Right ventricle myocardium inferior (tissue), 1 donor: ENCODE measurements around the gene TMEM217. TPM values are rescaled to one million over a fixed set of nuclear protein-coding genes. Genes with fewer than 3 reads are reported as not detected.

Experiments
- ATAC-seq: fragments of 200-7000 bp; cut with Tn5 transposase; one replicate; pipeline ENCODE4 v1.9.1; 2020; ENCODE audit warnings: mild to moderate bottlenecking, moderate library complexity
- DNase-seq: peaks from one replicate; pipeline ENCODE4 v3.0.0; 2021; ENCODE audit errors: missing footprints
- intact Hi-C: fragments of 100-400 bp; cut with DNase I; formaldehyde crosslinking; loops from one replicate; pipeline ENCODE4 v1.11.0; 2022
- total RNA-seq: library from RNA; stranded (reverse); fragmentation: NEBNext Ultra II Directional; extraction: Animal tissue kit (Norgen Biotek cat#: 25700); gene quantifications from one replicate; pipeline ENCODE4 v1.2.1, GENCODE V29; 2021
- donor health status: DM: no; HTN: yes; CAD: no; lungs with severe emphysema.

The TMEM217 gene
- total RNA-seq, 1 donor from 2014 or later = 0.30 TPM

DNA sequence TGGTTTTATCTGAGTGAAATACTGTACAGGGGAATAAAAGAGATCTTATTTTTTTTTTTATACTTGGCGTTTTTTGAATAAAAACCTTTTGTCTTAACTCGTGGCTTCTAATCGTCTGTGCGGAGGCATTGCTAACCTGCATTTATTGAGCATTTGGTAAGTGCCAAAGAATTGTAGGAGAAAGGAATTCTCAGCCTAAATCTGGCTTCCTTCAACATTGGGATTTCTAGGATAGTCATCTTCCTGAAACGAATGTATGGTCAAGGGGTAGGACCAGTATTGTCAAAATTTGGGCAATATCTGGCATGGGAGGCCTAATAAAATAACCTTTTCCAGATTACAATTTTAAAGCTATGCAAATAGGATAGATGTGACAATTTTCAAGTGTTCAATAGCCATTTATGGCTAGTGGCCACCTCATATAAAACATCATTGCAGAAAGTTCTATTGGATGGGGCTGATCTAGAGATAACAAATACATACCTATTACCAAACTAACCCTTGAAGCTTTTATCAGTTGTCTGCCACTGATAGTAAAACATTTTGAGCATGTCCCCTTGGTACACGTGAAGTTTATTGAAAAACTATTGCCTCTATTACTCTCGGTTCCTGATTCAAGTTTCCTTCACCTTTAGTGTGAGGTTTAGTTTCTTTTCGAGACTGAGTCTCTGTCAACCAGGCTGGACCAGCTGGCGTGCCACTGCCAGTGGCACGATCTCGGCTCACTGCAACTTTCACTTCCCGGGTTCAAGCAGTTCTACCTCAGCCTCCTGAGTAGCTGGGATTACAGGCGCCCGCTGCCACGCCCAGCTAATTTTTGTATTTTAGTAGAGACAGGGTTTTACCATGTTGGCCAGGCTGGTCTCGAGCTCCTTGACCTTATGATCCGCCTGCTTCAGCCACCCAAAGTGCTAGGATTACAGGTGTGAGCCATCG is 82.3 kb downstream of the TMEM217 start:
- DNase-seq (no peak), ATAC-seq (no peak)
- intact Hi-C loops = loop anchor here (10.0 kb wide), 1 partner anchor 291 kb away; the partner anchor contains the start of gene C6orf89

DNA sequence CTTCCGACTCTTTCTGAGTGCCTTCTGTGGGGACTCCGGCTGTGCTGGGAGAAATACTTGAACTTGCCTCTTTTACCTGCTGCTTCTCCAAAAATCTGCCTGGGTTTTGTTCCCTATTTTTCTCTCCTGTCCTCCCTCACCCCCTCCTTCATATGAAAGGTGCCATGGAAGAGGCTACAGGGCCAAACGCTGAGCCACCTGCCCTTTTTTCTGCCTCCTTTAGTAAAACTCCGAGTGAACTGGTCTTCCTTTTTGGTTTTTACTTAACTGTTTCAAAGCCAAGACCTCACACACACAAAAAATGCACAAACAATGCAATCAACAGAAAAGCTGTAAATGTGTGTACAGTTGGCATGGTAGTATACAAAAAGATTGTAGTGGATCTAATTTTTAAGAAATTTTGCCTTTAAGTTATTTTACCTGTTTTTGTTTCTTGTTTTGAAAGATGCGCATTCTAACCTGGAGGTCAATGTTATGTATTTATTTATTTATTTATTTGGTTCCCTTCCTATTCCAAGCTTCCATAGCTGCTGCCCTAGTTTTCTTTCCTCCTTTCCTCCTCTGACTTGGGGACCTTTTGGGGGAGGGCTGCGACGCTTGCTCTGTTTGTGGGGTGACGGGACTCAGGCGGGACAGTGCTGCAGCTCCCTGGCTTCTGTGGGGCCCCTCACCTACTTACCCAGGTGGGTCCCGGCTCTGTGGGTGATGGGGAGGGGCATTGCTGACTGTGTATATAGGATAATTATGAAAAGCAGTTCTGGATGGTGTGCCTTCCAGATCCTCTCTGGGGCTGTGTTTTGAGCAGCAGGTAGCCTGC is 83.2 kb downstream of the TMEM217 start:
- intact Hi-C loops = loop anchor here (10.0 kb wide), 1 partner anchor 290 kb away; the partner anchor contains the start of gene C6orf89
- DNase-seq = no peak

DNA sequence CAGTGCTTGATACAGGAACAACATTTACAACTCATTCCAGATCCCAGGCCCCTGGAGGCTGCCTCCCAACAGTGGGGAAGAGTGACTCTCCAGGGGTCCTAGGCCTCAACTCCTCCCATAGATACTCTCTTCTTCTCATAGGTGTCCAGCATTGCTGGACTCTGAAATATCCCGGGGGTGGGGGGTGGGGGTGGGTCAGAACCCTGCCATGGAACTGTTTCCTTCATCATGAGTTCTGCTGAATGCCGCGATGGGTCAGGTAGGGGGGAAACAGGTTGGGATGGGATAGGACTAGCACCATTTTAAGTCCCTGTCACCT is 83.8 kb downstream of the TMEM217 start:
- intact Hi-C loops = loop anchor here (10.0 kb wide), 1 partner anchor 289 kb away; the partner anchor contains the start of gene C6orf89
- ATAC-seq (no peak), DNase-seq (no peak)

More for the DNA sequence above, 83.2 kb downstream of the TMEM217 start:
- ATAC-seq = no peak

DNA sequence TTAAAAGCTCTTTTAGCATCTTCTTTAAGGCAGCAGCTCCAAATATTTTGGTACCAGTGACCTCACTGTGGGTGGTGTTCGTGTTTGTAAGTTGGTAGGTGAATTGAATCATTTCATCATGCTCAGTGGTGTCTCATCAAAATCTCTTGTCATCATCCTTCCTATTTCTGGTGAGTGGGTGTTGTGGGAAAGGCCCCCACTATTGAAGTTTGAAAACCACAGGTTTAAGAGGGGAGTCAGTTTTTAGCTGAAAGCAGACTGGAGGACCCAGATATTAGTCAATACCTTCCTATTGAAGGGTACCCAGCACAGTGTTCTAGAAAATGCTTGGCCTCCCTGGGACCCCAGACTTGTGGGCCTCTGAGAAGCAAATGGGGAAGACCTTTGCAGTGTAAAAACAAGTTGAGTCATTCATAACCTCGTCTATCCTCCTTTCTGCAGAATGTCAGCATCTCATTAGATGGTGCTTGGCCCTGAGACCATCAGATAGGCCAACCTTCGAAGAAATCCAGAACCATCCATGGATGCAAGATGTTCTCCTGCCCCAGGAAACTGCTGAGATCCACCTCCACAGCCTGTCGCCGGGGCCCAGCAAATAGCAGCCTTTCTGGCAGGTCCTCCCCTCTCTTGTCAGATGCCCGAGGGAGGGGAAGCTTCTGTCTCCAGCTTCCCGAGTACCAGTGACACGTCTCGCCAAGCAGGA is 84.3 kb downstream of the TMEM217 start:
- ATAC-seq (no peak), DNase-seq (no peak)
- intact Hi-C loops = loop anchor here (2.0 to 10.0 kb wide), 3 partner anchors 37 to 289 kb away; partner anchors contain the start of gene C6orf89

DNA sequence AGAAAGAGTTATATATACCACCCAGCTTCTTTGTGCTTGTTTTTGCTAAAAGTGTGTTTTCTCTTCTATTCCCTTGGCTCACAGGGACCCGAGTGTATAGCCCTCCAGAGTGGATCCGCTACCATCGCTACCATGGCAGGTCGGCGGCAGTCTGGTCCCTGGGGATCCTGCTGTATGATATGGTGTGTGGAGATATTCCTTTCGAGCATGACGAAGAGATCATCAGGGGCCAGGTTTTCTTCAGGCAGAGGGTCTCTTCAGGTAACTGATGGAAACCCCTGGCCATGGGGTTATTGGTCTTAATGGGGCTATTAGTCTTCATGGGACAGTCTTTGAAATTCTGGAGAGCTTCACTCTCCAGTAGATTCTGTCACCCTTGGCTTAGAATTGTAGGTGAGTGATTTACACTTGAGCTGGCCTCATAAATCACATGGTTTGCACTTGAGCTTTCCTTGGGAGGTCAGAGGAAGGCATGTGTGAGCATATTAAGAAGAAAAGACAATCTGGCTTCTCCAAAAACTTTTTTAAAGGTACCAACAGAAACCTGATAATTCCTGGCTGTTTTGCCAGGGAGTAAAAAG is 84.9 kb downstream of the TMEM217 start:
- intact Hi-C loops = loop anchor here (2.0 to 10.0 kb wide), 3 partner anchors 38 to 288 kb away; partner anchors contain the start of gene C6orf89
- DNase-seq (no peak), ATAC-seq (no peak)

DNA sequence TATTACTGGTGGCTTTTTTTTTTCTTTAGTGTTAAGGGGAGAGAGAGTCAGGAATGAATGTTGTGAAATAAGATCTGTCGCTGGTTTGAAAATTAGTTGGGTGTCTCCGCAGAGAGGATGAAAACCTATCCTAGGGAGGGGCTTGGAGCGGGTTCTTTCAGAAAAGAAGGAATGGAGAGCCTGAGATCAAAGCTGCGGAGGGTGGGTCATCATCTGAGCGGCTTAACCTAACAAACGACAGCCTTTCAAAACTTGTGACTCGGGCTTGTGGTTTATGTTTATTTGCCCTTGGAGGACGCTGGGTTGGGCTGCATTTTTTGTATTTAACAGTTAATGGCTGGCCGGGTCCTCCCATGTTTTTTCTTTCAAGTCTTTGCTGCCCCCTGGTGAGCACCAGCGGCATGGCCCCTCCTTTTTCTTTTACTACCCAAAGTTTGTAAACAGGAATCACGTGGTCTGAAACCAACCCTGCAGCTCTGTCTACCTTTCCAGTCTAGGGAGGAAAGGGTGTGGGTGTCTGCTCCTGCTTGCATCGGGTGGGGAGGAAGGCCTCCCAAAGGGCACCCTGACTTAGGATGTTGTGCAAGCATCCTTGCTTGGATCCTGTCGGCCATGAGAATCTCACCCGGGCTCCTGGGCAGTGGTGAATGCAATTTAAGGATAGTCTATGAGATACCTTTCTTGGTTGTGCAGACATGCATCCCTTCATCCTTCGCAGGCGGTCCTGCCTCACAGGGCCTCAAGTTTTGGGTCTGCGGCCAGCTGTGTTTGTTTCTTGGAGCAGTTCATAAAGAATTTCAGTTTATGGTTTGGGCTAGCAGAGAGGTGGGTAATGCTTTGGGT is 85.8 kb downstream of the TMEM217 start:
- DNase-seq = peak; percentile 89
- intact Hi-C loops = loop anchor here (2.0 to 10.0 kb wide), 5 partner anchors 39 to 287 kb away; partner anchors contain the start of gene C6orf89
- peak; percentile 21 for ATAC-seq

DNA sequence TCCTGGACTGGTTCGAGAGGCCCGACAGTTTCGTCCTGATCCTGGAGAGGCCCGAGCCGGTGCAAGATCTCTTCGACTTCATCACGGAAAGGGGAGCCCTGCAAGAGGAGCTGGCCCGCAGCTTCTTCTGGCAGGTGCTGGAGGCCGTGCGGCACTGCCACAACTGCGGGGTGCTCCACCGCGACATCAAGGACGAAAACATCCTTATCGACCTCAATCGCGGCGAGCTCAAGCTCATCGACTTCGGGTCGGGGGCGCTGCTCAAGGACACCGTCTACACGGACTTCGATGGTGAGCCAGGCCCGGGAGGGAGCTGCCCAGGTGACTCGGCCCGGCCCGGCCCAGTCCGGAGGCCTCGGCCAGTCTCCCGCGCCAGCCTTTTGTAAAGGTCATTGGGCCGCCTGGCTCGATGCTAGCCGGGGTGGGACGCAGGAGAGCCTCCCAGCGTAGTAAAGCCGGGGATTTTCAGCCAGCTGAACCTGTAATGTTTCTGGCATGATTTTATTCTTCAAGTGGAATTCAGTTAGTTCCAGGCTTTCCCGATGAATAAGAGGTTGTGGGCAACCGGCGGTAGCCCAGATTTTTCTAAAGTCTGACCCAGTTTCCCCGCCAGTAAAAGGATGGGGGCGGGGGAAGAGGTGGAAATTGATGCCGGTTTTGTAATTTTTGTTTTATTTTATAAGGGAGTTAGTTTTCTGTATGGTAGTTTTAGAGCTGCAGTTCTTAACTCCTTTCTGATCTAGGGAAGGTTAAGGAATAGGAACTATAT is 86.6 kb downstream of the TMEM217 start:
- intact Hi-C loops = loop anchor here (2.0 to 10.0 kb wide), 3 partner anchors 41 to 287 kb away; partner anchors contain the start of gene C6orf89
- ATAC-seq = no peak

DNA sequence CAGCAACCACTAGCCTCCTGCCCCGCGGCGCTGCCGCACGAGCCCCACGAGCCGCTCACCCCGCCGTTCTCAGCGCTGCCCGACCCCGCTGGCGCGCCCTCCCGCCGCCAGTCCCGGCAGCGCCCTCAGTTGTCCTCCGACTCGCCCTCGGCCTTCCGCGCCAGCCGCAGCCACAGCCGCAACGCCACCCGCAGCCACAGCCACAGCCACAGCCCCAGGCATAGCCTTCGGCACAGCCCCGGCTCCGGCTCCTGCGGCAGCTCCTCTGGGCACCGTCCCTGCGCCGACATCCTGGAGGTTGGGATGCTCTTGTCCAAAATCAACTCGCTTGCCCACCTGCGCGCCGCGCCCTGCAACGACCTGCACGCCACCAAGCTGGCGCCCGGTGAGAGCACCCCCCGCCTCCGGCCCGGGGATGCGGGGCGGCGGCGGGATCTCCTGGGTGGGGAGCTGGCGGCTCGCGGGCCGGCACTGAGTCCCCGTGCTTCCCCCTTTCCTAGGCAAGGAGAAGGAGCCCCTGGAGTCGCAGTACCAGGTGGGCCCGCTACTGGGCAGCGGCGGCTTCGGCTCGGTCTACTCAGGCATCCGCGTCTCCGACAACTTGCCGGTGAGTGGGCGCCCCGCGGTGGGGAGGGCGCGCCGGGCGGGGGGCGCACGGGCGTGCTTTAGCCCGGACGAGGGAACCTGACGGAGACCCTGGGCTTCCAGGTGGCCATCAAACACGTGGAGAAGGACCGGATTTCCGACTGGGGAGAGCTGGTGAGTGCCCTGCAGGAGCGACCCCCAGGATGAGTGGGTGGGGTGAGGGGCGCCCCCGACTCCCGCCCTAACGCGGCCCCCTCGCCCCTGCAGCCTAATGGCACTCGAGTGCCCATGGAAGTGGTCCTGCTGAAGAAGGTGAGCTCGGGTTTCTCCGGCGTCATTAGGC is 87.4 kb downstream of the TMEM217 start:
- intact Hi-C loops = loop anchor here (1.0 to 10.0 kb wide), 4 partner anchors 40 to 286 kb away; partner anchors contain the start of gene C6orf89
- peak; percentile 5 for ATAC-seq
- DNase-seq = peak; percentile 79

More for the DNA sequence above, 86.6 kb downstream of the TMEM217 start:
- DNase-seq = no peak

DNA sequence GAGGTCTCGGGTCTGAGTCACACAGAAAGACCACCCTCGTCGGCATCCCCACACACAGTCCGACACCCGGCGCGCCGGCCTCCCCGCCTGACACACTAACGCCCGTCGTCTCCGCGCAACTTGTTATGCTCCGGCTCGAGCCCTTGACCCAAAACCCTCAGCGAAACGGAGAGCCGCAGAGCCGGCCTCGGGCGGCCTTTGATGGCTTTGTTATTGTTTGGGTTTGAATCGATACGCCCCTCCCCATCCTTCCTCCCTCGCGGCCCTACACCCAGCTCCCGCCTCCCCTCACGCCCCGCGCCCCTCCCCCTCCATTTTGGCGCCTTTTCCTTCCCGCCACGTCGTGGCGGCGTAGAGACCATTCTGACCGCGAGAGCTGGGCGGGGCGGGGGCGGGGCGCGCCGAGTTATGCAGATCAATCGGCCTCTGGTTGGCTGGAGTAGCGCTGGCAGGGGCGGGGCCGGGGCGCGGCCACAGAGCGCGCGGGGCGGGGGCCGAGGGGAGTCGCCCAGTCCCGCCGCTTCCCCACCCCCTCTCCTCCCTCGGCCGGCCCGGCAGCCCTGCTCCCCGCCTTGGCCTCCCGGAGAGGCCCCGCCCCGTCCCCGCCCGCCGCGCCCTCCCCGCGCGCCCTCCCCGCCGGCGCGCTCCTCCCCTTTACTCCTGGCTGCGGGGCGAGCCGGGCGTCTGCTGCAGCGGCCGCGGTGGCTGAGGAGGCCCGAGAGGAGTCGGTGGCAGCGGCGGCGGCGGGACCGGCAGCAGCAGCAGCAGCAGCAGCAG is 88.3 kb downstream of the TMEM217 start, which contains the start of gene PIM1:
Gene PIM1, plus strand, starts transcription at position 657 of the 777 bp plus-strand sequence. CDS start 424 bp downstream, outside the sequence.
- intact Hi-C loops = loop anchor here (1.0 to 10.0 kb wide), 5 partner anchors 39 to 285 kb away; partner anchors contain the start of gene C6orf89
- DNase-seq = peak; percentile 100
- peak; percentile 95 for ATAC-seq

DNA sequence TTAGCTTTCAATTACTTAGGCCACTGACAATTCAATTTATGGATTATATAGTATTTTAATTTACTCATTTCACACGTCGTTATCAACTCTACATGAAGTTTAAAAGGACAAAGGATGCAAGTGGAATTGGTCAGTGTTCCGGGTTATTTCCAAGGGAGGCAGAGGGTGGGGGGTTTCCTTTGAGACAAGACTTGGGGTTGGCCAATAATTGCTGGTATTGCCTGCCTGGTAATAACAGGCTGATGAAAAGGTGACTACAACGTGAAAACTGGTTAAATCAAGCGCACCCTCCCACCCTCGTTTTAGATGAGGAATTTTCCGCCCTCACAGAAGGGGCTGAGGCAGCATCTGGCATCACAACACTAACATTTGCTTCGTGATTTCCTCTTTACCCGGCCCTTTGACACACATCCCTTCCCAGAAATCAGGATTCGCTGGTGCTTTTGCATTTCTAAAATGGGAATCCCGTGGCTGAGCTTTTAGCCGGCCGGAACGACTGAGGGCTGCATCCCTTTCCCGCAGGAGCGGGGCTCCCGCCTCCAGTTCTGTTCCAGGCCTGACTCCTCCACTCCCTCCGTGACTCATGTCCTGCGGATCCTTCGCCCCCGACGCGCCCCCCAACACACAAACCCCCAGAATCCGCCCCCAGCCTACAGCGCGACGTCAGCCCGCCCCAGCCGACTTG is 89.0 kb downstream of the TMEM217 start:
- no peak for DNase-seq
- peak; percentile 15 for ATAC-seq
- intact Hi-C loops = loop anchor here (1.0 kb wide), 1 partner anchor 67 kb away; no protein-coding TSS in a partner anchor

DNA sequence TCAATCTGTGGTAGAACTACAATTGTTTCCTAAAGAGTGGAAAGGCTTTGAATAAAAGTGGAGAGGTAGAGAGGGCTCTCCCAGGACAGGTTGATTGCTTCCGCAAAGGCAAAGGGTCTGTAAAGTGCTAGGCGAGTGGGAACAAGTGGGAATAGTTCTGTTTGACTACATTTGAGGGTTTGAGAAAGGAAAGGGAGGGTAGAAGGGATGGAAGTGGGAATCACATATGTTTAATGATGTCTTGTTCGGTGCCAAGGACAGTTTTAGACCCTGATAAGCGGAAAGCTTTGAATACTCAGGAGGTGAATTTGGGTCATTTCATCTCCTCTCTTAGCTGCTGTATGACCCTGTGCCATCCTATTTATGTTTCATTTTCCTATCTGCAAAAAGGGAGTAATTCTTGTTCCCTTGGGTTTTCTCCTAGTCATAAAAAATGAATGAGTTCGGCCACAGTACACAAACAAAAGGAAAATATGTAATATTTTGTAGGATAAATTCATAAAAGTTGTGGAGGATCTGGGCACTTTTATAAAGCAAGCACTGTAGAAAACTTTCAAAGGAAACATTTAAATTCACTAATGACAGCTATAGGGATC is 89.7 kb downstream of the TMEM217 start:
- ATAC-seq (no peak), DNase-seq (no peak)
- intact Hi-C loops = no loop called here

DNA sequence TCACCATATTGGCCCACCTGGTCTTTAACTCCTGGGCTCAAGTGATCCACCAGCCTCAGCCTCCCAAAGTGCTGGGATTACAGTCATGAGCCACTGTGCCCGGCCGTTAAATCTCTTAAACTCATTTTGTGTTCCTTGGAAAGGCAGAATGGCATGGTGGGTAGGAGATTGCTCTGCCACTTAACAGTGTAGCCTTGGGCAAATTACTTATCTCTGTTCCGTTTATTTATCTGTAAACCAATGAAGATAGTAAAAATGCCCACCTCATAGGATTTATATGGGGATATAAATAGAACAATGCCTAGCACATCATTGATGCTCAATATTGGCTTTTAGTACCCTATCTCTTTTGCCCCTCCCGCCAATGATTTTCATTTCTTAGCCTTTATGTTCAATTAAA is 95.2 kb downstream of the TMEM217 start:
- intact Hi-C loops = no loop called here

More for the DNA sequence above, 95.2 kb downstream of the TMEM217 start:
- ATAC-seq (no peak), DNase-seq (no peak)
